Measurements from ENCODE around the gene TSSC4.

Gene TSSC4

GRCh38 chr11:2375964-2376551 lies 24.5 kb upstream of the TSSC4 start:
- no peak for TF ChIP-seq EZH2 (IDR thresholded peaks at IDR 0.05)
- no peak for TF ChIP-seq POLR2AphosphoS5 (IDR thresholded peaks at IDR 0.05; ENCODE audit: borderline replicate concordance, low read depth, low read length)
- no peak for TF ChIP-seq FOXP2 (optimal IDR thresholded peaks at IDR 0.05; ENCODE audit: control extremely low read depth, extremely low read length, insufficient read depth)
- no peak for DNase-seq (ENCODE audit: low read depth, low spot score)
- Histone ChIP-seq H3K9me3 (ENCODE audit: low read depth, low read length) (no peaks in the 10 kb centered on the region), H3K27ac (no peak overlapping the region), H3K9ac (ENCODE audit: insufficient read length) (no peak overlapping the region), H3K36me3 (ENCODE audit: insufficient read depth, low read length) (no peaks in the 10 kb centered on the region), H3K4me3 (no peak overlapping the region)

DNA sequence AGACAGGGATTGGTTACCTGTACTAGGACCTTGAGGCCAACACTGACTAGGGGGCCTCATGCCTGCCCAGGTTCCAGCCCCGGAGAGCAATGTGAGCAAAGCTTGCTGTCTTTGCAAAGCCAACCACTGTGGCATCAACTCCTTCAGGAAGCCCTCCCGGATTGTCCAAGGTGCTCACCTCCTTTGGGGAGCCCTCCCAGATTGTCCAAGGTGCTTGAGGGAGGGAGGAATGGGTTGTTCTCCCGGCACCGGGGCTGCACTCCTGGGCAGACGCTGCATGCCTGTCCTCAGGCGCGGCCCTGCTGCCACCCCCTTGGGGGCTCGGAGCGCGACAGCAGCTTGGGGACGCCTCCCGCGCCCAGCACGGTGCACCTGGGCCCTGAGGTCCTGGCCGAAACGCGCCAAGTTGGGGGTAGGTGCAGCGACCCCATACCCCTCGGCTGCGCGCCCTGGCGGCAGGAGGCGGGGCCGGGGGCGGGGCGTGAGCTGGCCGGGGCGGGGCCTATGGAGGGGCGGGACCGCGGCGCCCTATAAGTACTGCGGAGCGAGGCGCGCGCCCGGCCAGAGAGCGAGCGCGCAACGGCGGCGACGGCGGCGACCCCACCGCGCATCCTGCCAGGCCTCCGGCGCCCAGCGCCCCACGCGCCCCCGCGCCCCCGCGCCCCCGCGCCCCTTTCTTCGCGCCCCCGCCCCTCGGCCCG lies 23.6 kb upstream of the TSSC4 start, which contains the start of gene CD81:
CD81 (plus strand) TSS at position 560 of the 701 bp plus-strand sequence. CDS start 240 bp downstream, outside the sequence.
- H3K9me3 ChIP-seq (ENCODE audit: low read depth, low read length) = no peaks in the 10 kb centered on the region
- peak within 1 kb of the TSS; percentile 94 for H3K4me3 ChIP-seq
- TF ChIP-seq FOXP2 (optimal IDR thresholded peaks at IDR 0.05; ENCODE audit: control extremely low read depth, extremely low read length, insufficient read depth) = no peak
- TF ChIP-seq EZH2 (IDR thresholded peaks at IDR 0.05) = no peak
- TF ChIP-seq POLR2AphosphoS5 (IDR thresholded peaks at IDR 0.05; ENCODE audit: borderline replicate concordance, low read depth, low read length) = 0 out of 2 replicates have a peak, but pooled peaks have one; percentile 30
- H3K36me3 ChIP-seq (ENCODE audit: insufficient read depth, low read length) = no peaks in the 10 kb centered on the region
- peak within 1 kb of the TSS; percentile 36; the same call in 1 of the 2 replicates for H3K27ac ChIP-seq
- DNase-seq (ENCODE audit: low read depth, low spot score) = no peak
- peak within 1 kb of the TSS; percentile 96 for H3K9ac ChIP-seq (ENCODE audit: insufficient read length)

GRCh38 chr11:2377511-2378443 lies 22.8 kb upstream of the TSSC4 start:
- TF ChIP-seq POLR2AphosphoS5 (IDR thresholded peaks at IDR 0.05; ENCODE audit: borderline replicate concordance, low read depth, low read length) = peak; percentile 47; the same call in 1 of the 2 replicates
- no peak for TF ChIP-seq EZH2 (IDR thresholded peaks at IDR 0.05)
- H3K9ac ChIP-seq (ENCODE audit: insufficient read length) = peak overlapping the region; percentile 96
- peak overlapping the region; percentile 94 for H3K4me3 ChIP-seq
- DNase-seq (ENCODE audit: low read depth, low spot score) = no peak
- peak overlapping the region; percentile 36; the same call in 1 of the 2 replicates for H3K27ac ChIP-seq
- no peaks in the 10 kb centered on the region for H3K9me3 ChIP-seq (ENCODE audit: low read depth, low read length)
- no peaks in the 10 kb centered on the region for H3K36me3 ChIP-seq (ENCODE audit: insufficient read depth, low read length)

DNA sequence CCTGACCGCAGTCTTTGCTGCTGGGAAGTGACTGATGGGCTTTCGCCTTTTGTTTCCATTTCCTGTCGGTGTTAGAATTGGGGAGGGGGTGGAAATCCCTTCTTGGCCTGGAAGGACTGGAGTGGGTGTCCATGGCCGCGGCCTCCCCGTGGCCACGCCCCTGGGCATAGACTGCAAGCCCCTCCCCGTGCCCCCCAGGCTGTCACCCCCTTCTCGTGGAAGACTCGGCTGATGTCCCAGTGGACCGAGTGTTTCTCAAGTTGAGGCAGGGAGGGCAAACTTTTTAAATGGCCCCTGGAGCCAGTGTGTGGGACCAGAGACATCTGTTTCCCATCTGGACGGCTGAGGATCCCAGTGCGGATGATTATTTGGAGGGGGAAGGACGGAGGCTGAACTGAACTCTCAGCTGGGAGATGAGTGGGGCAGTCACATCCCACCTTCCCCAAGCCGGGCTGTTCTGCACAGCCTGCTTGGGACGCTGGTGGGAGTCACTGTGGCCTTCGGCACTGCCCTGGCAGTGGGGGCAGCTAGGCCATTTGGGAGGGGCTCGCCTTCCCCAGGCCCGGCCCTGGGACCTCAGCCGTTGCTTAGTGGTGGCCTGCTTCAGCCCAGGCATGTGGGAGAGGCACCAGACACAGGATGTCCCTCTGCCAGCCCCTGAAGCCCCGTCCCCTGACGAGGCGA lies 21.9 kb upstream of the TSSC4 start:
- Histone ChIP-seq H3K4me3 (peak overlapping the region; percentile 94), H3K36me3 (ENCODE audit: insufficient read depth, low read length) (no peaks in the 10 kb centered on the region), H3K27ac (no peak overlapping the region), H3K9me3 (ENCODE audit: low read depth, low read length) (no peaks in the 10 kb centered on the region), H3K9ac (ENCODE audit: insufficient read length) (peak overlapping the region; percentile 96)
- no peak for DNase-seq (ENCODE audit: low read depth, low spot score)
- TF ChIP-seq FOXP2 (optimal IDR thresholded peaks at IDR 0.05; ENCODE audit: control extremely low read depth, extremely low read length, insufficient read depth) (no peak), POLR2AphosphoS5 (IDR thresholded peaks at IDR 0.05; ENCODE audit: borderline replicate concordance, low read depth, low read length) (no peak), EZH2 (IDR thresholded peaks at IDR 0.05) (no peak)

DNA sequence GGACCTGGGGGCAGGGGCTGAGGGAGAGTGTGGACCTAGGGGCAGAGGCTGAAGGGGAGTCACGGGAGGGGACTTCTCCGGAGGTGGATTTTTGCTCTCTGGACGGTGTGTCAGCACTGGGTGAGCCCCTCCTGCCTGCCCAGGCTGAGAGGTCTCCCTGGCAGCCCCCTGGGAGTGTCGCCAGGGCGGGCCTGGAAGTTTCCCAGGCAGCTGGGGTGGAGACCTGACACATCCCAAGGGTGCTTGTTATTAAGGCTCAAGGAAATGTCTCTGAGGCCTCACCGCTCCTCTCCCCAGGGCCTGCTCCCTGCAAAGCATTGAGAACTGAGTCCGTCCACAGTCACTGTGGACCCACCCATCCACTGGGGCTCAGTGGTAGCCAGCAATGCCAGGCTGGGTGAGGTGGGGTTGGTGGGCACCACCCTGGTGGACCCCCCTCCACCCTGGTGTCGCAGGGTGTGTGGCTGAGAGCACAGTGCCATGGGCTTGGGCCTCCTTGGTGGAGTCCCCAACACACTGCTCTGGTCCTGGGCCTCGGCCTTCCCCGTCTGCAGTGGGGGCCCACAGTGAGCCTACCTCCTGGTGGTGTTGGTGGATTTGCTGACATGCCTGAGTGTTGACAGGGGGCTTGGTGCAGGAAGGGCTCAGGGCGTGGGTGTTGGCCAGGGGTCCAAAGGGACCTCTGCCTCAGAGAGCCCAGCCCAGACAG lies 20.9 kb upstream of the TSSC4 start:
- Histone ChIP-seq H3K36me3 (ENCODE audit: insufficient read depth, low read length) (no peaks in the 10 kb centered on the region), H3K9ac (ENCODE audit: insufficient read length) (no peak overlapping the region), H3K27ac (no peak overlapping the region), H3K9me3 (ENCODE audit: low read depth, low read length) (no peaks in the 10 kb centered on the region), H3K4me3 (no peak overlapping the region)
- no peak for TF ChIP-seq FOXP2 (optimal IDR thresholded peaks at IDR 0.05; ENCODE audit: control extremely low read depth, extremely low read length, insufficient read depth)
- TF ChIP-seq EZH2 (IDR thresholded peaks at IDR 0.05) = no peak
- TF ChIP-seq POLR2AphosphoS5 (IDR thresholded peaks at IDR 0.05; ENCODE audit: borderline replicate concordance, low read depth, low read length) = no peak
- no peak for DNase-seq (ENCODE audit: low read depth, low spot score)

GRCh38 chr11:2380396-2380795 lies 20.2 kb upstream of the TSSC4 start:
- Histone ChIP-seq H3K27ac (no peak overlapping the region), H3K9ac (ENCODE audit: insufficient read length) (no peak overlapping the region), H3K4me3 (no peak overlapping the region), H3K9me3 (ENCODE audit: low read depth, low read length) (no peaks in the 10 kb centered on the region), H3K36me3 (ENCODE audit: insufficient read depth, low read length) (no peaks in the 10 kb centered on the region; the same call in 1 of the 2 replicates)
- no peak for TF ChIP-seq POLR2AphosphoS5 (IDR thresholded peaks at IDR 0.05; ENCODE audit: borderline replicate concordance, low read depth, low read length)
- no peak for TF ChIP-seq FOXP2 (optimal IDR thresholded peaks at IDR 0.05; ENCODE audit: control extremely low read depth, extremely low read length, insufficient read depth)
- TF ChIP-seq EZH2 (IDR thresholded peaks at IDR 0.05) = no peak
- DNase-seq (ENCODE audit: low read depth, low spot score) = no peak

DNA sequence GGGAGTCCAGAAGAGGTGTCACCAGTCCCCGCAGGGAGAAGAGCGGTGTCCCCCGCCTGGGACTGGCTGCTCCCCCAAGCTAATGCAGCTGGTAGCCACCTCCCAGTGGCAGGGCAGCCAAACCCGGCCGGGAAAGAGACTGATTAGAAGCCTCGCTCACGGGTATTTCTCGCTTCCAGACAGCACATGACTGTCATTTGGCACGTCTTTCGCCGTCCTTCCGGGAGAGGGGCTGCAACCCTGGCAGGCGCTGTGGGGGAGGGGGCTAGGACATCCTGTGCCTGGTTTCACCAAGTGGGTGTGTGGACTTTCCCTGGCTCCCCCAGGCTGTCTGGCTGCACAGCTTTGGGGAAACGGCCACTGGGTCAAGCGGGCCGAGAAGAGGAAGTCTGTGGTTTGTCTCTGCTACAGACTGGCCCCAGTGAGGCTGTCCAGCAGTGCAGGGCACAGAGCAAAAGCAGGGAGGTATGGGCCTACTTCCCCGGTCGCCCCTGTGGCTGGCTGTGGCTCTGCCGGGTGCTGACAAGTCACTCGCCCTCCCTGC lies 19.7 kb upstream of the TSSC4 start:
- Histone ChIP-seq H3K27ac (no peak overlapping the region), H3K9me3 (ENCODE audit: low read depth, low read length) (no peaks in the 10 kb centered on the region), H3K9ac (ENCODE audit: insufficient read length) (no peak overlapping the region), H3K36me3 (ENCODE audit: insufficient read depth, low read length) (no peaks in the 10 kb centered on the region; the same call in 1 of the 2 replicates), H3K4me3 (no peak overlapping the region)
- no peak for TF ChIP-seq POLR2AphosphoS5 (IDR thresholded peaks at IDR 0.05; ENCODE audit: borderline replicate concordance, low read depth, low read length)
- TF ChIP-seq FOXP2 (optimal IDR thresholded peaks at IDR 0.05; ENCODE audit: control extremely low read depth, extremely low read length, insufficient read depth) = no peak
- TF ChIP-seq EZH2 (IDR thresholded peaks at IDR 0.05) = no peak
- DNase-seq (ENCODE audit: low read depth, low spot score) = no peak

Data from SK-N-MC (cell line).